SJSA1 (cell line): ENCODE data around the gene POLR1C. TPM values are rescaled to one million over a fixed set of nuclear protein-coding genes. Genes with fewer than 3 reads are reported as not detected.

Source experiments
- DNase-seq, 2 experiments: peaks; one replicate each; pipeline ENCODE4 v3.0.0-alpha.2; 2015 to 2020; ENCODE audit warnings: low spot score in 2 of 2, low read depth in 1 of 2
- H3K27ac ChIP-seq: fragments of 250-450 bp; sonication (Bioruptor Pico); 2 replicates; pipeline ENCODE4 v1.5.1; 2020; ENCODE audit warnings: mild to moderate bottlenecking, moderate library complexity
- H3K27me3 ChIP-seq: fragments of 250-450 bp; sonication (Bioruptor Pico); replicated peaks from 2 replicates; pipeline ENCODE4 v1.5.1; 2020; ENCODE audit warnings: mild to moderate bottlenecking, moderate library complexity
- H3K36me3 ChIP-seq: fragments of 250-450 bp; sonication (Bioruptor Pico); 2 replicates; pipeline ENCODE4 v1.5.1; 2020; ENCODE audit warnings: mild to moderate bottlenecking
- H3K4me1 ChIP-seq: fragments of 250-450 bp; sonication (Bioruptor Pico); replicated peaks from 2 replicates; pipeline ENCODE4 v1.6.1; 2021; ENCODE audit warnings: mild to moderate bottlenecking
- H3K4me3 ChIP-seq: fragments of 250-450 bp; sonication (Bioruptor Pico); 2 replicates; pipeline ENCODE4 v1.5.1; 2020; ENCODE audit warnings: mild to moderate bottlenecking
- H3K9me3 ChIP-seq: fragments of 250-450 bp; sonication (Bioruptor Pico); replicated peaks from 2 replicates; pipeline ENCODE4 v1.5.1; 2020; ENCODE audit warnings: mild to moderate bottlenecking
- total RNA-seq: library from RNA; depleted of rRNA; stranded (reverse); fragments of >200 nt; shearing (Covaris generic); gene quantifications from 2 replicates; pipeline ENCODE4 v1.2.3, GENCODE V29; 2014

POLR1C gene
- total RNA-seq, 1 experiment from 2014 or later, result 24.4 TPM

DNA sequence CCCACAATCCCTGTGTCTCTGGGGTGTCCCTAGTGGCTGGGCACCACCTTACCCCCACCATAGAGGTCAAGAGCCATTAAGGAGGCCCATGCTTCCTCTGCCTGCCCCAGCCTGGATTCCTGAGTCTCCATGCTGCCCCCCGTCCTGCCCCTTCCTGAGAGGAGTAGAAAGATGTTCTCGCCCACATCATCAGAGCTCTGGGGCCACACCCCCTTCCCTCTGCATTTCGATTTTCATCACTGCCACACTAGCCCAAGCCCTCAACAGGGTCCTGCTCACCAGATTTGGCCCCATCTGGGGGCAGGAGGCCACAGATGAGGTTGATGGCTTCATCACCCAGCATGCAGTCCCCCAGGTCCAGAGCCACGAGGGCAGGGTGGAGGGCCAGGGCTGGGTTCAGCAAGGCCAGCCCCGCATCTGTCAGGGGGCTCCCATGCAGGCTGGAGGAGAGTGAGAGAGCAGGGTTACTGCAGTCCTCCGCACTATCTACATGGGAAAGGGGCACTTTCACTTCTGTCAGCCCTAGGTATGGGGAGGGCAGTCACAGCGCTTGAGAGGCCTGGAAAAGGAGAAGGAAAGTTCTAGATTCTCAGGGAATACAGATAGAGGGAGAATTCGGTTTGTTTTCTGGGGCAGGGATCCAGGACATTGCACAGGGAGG is 8.3 kb upstream of the POLR1C start:
- Histone ChIP-seq H3K27me3 (peaks cover 6% of the 10 kb centered on the region), H3K36me3 (peaks cover 49% of the 10 kb centered on the region), H3K27ac (no peak overlapping the region), H3K4me1 (peaks cover 13% of the 10 kb centered on the region), H3K9me3 (peaks cover 4% of the 10 kb centered on the region; the same call in 1 of the 2 replicates), H3K4me3 (no peak overlapping the region)
- no peak for DNase-seq

DNA sequence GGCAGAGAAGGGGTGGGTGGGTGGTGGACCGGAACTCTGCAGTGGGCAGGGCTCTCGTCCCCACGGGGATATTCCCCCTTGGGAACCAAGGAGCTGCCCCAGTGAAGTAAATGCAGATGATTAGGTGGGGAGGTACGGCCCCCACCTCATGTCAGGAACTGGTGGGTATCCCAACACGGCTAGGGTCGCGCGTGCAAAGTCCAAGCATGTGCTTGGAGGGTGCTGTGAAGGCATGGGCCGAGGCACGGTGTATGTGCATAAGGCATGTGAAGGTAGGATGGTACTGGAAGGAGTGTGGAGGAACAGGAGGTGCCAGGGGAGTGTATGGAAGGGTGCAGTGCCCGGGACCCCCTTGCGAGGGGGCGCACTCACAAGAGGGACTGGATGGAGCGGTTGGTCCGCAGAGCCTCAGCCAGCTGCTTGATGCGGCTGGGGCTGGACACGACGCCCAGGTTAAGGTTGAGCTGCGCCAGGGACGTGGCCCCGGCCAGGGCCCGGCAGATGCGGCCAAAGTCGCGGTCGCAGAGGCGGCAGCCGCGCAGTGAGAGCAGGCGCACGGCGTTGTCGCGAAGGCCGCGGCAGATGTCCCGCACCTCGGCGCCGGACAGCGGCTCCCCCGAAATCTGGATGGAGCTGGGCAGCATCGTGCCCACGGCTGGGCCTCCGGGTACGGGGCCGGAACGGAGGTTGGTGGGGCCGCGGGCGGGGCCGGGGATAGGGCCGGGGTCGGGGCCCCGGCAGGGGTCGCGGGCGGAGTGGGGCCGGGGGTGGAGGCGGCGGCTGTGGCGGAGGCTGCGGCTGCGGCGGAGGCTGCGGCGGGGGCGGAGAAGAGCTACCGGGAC is 7.5 kb upstream of the POLR1C start:
- Histone ChIP-seq H3K27ac (no peak overlapping the region), H3K9me3 (peaks cover 4% of the 10 kb centered on the region; the same call in 1 of the 2 replicates), H3K36me3 (peaks cover 54% of the 10 kb centered on the region), H3K4me1 (peaks cover 13% of the 10 kb centered on the region), H3K27me3 (peaks cover 6% of the 10 kb centered on the region), H3K4me3 (peak overlapping the region; percentile 59)
- DNase-seq, result no peak

DNA sequence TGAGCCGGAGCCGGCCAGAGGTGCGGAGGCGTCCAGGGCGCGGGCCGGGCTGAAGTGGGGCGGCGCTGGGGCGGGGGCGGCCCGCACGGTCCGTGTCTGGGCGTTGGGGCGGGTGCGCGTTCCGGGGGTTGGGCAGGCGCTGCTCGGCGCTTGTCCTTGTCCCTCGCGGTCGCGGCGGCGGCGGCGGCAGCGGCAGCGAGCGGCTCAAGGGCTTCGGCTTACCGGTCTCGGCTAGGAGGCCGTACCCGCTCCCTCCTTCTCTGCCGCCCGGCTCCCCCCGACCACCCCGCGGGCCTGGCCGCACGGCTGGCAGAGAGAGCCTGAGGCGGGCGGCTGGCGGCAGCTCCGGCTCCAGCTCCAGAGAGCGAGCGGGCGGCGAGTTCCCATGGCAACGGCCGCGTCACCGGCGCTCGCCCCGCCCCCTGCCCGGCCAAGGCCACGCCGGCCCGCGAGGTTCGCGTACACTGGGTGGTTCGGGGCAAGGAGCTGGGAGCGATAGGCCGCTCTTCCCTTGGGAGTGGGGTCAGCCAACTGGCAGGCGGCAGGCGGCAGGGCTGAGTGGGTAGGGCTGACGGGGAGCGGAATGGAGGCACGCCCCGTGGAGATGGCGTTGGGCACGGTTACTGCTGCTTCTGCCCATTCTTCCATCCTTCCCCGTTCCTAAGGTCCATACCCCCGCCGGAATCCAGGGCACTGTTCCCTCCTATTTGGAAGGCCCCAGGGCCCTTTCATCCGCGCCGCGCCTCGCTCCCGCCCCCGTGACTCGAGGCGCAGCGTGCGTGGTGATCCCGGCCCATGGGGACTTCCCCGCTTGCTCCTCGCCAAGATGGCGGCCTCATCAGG is 6.7 kb upstream of the POLR1C start, which contains the start of gene LRRC73:
Gene LRRC73, minus strand, starts transcription at position 363 of the 843 bp plus-strand sequence. CDS start 561 bp downstream, outside the sequence.
- Histone ChIP-seq H3K9me3 (peaks cover 4% of the 10 kb centered on the region; the same call in 1 of the 2 replicates), H3K27ac (no peak within 1 kb of the TSS), H3K36me3 (peaks cover 56% of the 10 kb centered on the region), H3K27me3 (peaks cover 6% of the 10 kb centered on the region), H3K4me1 (peaks cover 13% of the 10 kb centered on the region), H3K4me3 (peak within 1 kb of the TSS; percentile 59)
- DNase-seq, result peak; percentile 85 to 87

DNA sequence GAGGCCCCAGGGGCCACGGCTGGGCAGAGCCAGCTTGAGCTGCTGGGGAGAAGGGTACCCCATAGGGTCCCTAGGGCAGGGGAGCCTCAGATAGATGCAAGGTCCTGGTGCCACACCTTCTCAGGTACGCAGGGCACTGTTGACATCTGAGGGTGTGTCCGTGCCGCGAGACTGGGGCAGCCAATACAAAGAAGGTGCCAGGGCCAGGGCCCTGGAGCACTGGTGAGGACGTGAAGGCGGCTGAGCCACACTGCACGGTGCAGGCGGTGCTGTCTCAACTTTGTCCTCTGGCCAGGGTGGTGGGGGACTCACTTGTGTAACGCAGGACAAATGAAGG is 6.1 kb upstream of the POLR1C start:
- no peak overlapping the region for H3K4me3 ChIP-seq
- peaks cover 17% of the 10 kb centered on the region for H3K4me1 ChIP-seq

DNA sequence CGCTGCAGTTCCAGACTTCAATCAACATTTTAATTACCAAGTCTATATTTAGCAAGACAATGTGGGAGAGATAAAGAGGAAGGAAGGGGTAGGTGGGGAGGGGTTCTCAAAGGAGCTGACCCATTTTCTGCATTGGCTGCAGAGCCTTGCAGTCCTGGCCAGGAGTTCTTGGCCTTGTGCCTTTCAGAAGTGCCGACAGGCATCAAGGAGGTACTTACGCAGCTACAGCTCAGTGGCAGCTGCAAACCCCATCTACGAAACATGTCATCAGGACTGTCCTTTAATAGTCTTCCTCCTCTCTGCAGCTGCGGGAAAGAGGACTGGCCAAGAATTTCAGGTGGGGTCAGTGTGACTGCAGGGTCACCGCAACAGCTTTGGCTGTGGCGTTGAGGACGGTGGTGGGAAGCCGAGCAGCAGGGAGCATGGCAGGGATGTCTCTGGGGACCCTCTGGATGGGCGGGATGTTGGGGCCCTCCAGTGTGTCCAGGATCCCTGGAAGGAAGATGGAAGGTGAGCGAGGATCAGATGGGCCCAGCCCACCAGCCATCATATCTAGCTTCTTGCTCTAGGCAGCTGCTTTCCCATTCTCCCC is 5.0 kb upstream of the POLR1C start:
- Histone ChIP-seq H3K36me3 (peaks cover 57% of the 10 kb centered on the region), H3K4me1 (peaks cover 20% of the 10 kb centered on the region)

More for the DNA sequence above, 6.1 kb upstream of the POLR1C start:
- H3K27me3 ChIP-seq, result peaks cover 6% of the 10 kb centered on the region
- no peak for DNase-seq
- peaks cover 4% of the 10 kb centered on the region; the same call in 1 of the 2 replicates for H3K9me3 ChIP-seq
- H3K36me3 ChIP-seq, result peaks cover 61% of the 10 kb centered on the region
- H3K27ac ChIP-seq, result no peak overlapping the region

DNA sequence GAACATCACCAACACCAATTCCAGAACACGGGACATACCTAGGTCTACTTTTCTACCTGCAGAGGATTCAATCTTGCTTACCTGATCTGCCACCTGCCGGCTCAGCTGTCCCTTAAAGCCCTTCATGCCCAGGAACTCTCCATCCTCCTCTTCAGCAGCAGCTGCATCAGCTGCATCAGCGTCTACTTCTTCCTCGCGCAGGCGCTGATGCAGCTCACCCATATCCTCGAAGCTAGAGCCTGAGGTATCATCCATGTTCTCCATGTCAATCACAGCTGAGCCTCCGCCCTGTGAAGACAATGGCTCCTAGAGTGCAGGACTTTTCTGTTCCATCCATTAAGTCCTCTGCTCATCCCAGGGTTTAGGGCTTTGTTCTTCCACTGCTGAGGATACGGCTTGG is 1.1 kb upstream of the POLR1C start:
- no peak for DNase-seq
- H3K4me3 ChIP-seq, result peak overlapping the region; percentile 68
- no peaks in the 10 kb centered on the region for H3K27me3 ChIP-seq
- peaks cover 17% of the 10 kb centered on the region for H3K4me1 ChIP-seq
- H3K36me3 ChIP-seq, result peaks cover 68% of the 10 kb centered on the region
- no peaks in the 10 kb centered on the region for H3K9me3 ChIP-seq
- no peak overlapping the region for H3K27ac ChIP-seq

More for the DNA sequence above, 5.0 kb upstream of the POLR1C start:
- Histone ChIP-seq H3K9me3 (peaks cover 4% of the 10 kb centered on the region; the same call in 1 of the 2 replicates), H3K27ac (no peak overlapping the region), H3K27me3 (peaks cover 6% of the 10 kb centered on the region), H3K4me3 (no peak overlapping the region)
- no peak for DNase-seq

DNA sequence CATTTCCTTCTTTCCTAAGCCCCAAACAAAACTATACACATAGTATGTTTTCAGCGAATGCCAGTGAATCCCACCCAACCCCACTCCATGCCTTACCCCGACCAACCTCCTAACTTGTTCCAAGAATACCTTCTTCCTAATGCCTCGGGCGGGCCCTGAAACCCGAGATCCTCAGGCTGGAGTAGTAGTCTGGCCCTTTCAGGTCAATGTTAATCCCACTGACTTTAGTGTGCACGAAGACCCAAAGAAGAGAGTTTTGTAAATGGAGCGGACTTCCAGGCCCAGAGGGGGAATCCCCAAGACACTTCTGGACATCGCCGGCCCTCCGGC is 557 bp upstream of the POLR1C start:
- H3K4me1 ChIP-seq, result peaks cover 17% of the 10 kb centered on the region
- peak overlapping the region; percentile 68 for H3K4me3 ChIP-seq
- H3K27me3 ChIP-seq, result no peaks in the 10 kb centered on the region
- peak overlapping the region; percentile 30 for H3K27ac ChIP-seq
- H3K9me3 ChIP-seq, result no peaks in the 10 kb centered on the region
- peaks cover 68% of the 10 kb centered on the region for H3K36me3 ChIP-seq
- no peak for DNase-seq

DNA sequence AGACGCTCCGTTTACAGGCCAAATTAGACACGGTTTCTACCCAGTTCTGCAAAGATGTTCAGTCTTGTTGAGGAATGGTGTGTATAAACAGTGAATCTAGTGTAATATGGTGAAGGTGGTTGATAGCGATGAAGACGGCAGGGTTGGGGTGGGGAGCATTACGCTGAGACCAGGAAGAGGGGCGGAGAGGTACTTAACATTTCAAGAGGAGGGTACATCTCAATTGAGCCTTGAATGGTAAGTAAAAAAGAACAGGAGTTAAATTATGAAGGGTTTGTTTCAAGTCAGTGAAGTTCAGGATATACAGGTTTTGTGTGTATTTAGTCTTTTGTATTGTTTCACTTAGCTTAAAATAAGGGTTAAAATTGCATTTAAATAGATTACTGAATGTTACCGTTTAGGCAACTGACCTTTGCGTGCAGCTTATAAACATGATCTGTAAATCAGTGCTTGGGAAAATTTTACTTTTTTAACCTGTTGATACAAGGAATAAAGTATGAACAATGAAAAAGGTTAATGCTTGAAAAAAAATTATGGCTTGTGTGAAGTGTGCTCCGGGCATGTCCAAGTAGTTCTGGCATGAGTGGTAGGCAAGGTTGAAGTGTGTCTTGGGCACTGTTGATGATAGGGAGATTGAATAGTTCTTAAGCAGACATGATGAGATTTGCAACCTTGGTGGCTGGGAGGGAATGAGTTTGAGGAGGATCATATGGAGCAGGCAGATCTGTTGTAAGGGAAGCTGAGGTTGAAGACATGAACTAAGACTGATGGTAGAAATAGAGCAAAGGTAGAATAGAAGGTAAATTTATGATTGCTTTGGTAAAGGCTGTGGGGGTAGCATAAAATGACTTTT is 842 bp downstream of the POLR1C start:
- Histone ChIP-seq H3K9me3 (no peaks in the 10 kb centered on the region), H3K4me1 (peaks cover 17% of the 10 kb centered on the region), H3K27me3 (no peaks in the 10 kb centered on the region), H3K27ac (no peak overlapping the region; the same call in 1 of the 2 replicates), H3K36me3 (peaks cover 68% of the 10 kb centered on the region), H3K4me3 (peak overlapping the region; percentile 68)
- DNase-seq, result no peak

DNA sequence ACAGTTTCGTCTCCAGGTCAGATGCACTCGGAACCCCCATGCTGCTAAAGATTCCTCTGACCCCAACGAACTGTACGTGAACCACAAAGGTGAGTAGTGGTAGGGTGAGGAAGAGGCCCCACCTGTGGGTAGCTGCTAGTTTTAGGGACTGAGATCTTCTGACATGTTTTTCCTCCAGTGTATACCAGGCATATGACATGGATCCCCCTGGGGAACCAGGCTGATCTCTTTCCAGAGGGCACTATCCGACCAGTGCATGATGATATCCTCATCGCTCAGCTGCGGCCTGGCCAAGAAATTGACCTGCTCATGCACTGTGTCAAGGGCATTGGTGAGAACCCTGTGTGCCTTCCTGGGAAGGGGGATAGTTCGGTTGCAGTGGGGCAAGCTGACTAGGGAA is 3.2 kb downstream of the POLR1C start:
- DNase-seq, result no peak
- Histone ChIP-seq H3K9me3 (no peaks in the 10 kb centered on the region), H3K4me1 (peaks cover 17% of the 10 kb centered on the region), H3K27me3 (no peaks in the 10 kb centered on the region), H3K27ac (no peak overlapping the region), H3K36me3 (peaks cover 68% of the 10 kb centered on the region), H3K4me3 (no peak overlapping the region)

DNA sequence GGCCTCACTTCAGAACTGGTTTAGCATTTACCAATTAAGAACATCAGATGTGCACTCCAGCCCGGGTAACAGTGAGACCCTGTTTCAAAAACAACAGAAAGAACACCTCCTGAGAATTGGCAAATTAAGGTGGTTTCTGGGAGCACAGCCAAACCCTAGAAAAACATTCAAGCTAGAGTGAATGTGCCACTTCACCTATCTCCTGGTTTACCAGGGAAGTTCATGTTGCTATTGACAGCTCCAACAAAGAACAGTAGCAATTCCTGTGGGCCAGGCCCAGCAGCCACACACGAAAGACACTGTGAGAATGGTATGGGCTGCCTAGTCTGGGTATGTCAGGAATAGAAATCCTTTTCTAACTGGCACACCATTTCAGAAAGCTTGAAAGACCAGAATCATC is 4.9 kb downstream of the POLR1C start:
- Histone ChIP-seq H3K4me1 (peaks cover 11% of the 10 kb centered on the region), H3K36me3 (peaks cover 77% of the 10 kb centered on the region), H3K27me3 (no peaks in the 10 kb centered on the region), H3K27ac (no peak overlapping the region), H3K4me3 (no peak overlapping the region), H3K9me3 (no peaks in the 10 kb centered on the region)
- no peak for DNase-seq

DNA sequence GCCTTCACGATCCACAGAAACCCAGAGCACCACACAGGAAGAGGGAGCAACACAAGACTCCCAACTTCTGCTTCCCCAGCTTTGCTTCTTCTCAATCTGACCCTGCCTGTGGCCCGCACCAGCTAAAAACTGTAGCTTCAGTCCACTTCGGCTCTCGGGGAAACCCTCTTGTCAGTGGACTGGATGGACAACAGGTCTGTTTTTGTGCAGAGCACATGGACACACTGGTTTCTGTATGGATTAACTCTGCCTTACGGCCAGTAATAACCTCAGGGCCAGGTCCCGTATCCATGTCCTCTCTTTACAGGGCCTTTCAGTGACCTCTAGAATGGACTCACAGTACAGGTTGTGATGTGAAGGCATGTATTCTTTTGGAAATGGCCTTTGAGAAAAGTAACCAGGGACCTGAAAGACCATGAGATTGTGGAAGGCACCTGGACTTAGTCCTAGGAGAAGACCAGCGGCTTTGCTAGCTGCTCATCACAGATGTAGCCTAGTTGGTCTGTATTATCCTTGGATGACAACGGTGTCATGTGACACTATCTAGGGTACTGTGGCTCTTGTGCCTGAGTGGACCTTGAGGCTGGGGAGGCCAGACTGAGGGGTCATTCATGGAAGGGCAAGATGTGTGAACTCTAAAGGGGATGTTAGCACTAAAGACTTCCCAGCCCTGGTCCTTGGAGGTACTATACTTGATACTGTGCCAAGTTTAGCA is 5.8 kb downstream of the POLR1C start:
- peaks cover 10% of the 10 kb centered on the region for H3K4me1 ChIP-seq
- no peak for DNase-seq
- H3K27me3 ChIP-seq, result no peaks in the 10 kb centered on the region
- no peak overlapping the region for H3K27ac ChIP-seq
- peaks cover 86% of the 10 kb centered on the region for H3K36me3 ChIP-seq
- no peak overlapping the region for H3K4me3 ChIP-seq
- H3K9me3 ChIP-seq, result no peaks in the 10 kb centered on the region

DNA sequence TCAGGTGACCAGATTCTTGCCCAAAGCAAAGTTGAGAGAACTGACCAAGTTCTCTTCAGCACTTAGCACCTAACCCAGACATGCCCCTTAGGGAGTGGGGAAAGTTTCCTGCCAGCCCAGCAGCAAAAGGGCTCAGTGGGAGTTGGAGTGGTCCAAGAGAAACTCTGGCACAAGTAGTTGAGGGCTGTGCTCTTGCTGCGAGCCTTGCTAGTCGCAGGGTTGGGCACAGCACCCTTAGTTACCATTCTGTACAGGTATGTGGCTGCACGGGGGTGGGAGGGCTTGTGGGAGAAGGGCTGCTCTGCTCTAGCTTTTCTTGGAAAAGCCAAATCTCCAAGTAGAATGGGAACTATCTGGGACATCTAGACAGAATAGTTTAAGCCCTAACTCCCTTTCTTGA is 6.4 kb downstream of the POLR1C start:
- Histone ChIP-seq H3K4me3 (no peak overlapping the region), H3K36me3 (peaks cover 92% of the 10 kb centered on the region), H3K9me3 (no peaks in the 10 kb centered on the region), H3K27ac (no peak overlapping the region), H3K27me3 (no peaks in the 10 kb centered on the region), H3K4me1 (peaks cover 4% of the 10 kb centered on the region)
- DNase-seq, result no peak
